HEK293 (cell line): ENCODE data around the gene MECP2.

Experiments used
- CTCF ChIA-PET: fragments of 350-600 bp; formaldehyde crosslinking; extraction: SDS; loops from one replicate; lab custom pipeline; 2021; ENCODE audit warnings: antibody characterized with exemption; lab: Yijun Ruan, JAX
- POLR2A ChIA-PET: fragments of 300-600 bp; formaldehyde crosslinking; extraction: SDS; loops from one replicate; lab custom pipeline; 2020; ENCODE audit warnings: antibody characterized with exemption, inconsistent platforms; lab: Yijun Ruan, JAX
- H3K27ac ChIP-seq: fragments of 200-500 bp; sonication (Bioruptor generic); 2 replicates; pipeline ENCODE4 v1.5.1; 2014; ENCODE audit warnings: low read depth, low read length, control low read depth, inconsistent platforms; ENCODE audit errors: extremely low read depth
- H3K36me3 ChIP-seq, 2 experiments: fragments of 200-500 bp in 1 of 2; sonication (Bioruptor generic) in 1 of 2; 1 replicate in 1 of 2; 2 replicates in 1 of 2; pipeline ENCODE4 v1.5.1; 2014 to 2017; ENCODE audit warnings: inconsistent platforms in 2 of 2, low read length in 2 of 2; ENCODE audit not compliant: control insufficient read depth in 2 of 2, insufficient read depth in 1 of 2
- H3K4me1 ChIP-seq: fragments of 200-500 bp; sonication (Bioruptor generic); 2 replicates; pipeline ENCODE4 v1.5.1; 2014; ENCODE audit warnings: mild to moderate bottlenecking, low read length, inconsistent platforms; ENCODE audit not compliant: control insufficient read depth, insufficient read depth
- H3K4me3 ChIP-seq: 2 replicates; pipeline ENCODE4 v1.5.1; 2011; ENCODE audit warnings: low read depth, mild to moderate bottlenecking, control low read depth, low read length, moderate library complexity
- H3K9me3 ChIP-seq: fragments of 200-500 bp; sonication (Bioruptor generic); 2 replicates; pipeline ENCODE4 v1.5.1; 2014; ENCODE audit warnings: low read depth, low read length, inconsistent platforms; ENCODE audit not compliant: control insufficient read depth, insufficient read depth
- GLI2 ChIP-seq: fragments of 450-650 bp; formaldehyde crosslinking; IDR thresholded peaks from 2 replicates; pipeline ENCODE4; 2017; ENCODE audit warnings: missing biosample characterization, missing genetic modification characterization, low read depth, borderline replicate concordance
- REST ChIP-seq: fragments of 450-650 bp; formaldehyde crosslinking; IDR thresholded peaks from 2 replicates; pipeline ENCODE4 v1.5.1; 2016; ENCODE audit warnings: missing biosample characterization, missing genetic modification characterization
- SCRT2 ChIP-seq: fragments of 450-650 bp; formaldehyde crosslinking; IDR thresholded peaks from 2 replicates; pipeline ENCODE4 v1.5.1; 2016; ENCODE audit warnings: missing biosample characterization, missing genetic modification characterization
- ZFP41 ChIP-seq: fragments of 450-650 bp; formaldehyde crosslinking; IDR thresholded peaks from 2 replicates; pipeline ENCODE4 v1.5.1; 2016; ENCODE audit warnings: missing biosample characterization, missing genetic modification characterization, borderline replicate concordance
- ZNF138 ChIP-seq: fragments of 450-650 bp; formaldehyde crosslinking; IDR thresholded peaks from 2 replicates; pipeline ENCODE4 v1.5.1; 2016; ENCODE audit warnings: missing biosample characterization, missing genetic modification characterization, borderline replicate concordance
- ZNF202 ChIP-seq: fragments of 450-650 bp; formaldehyde crosslinking; IDR thresholded peaks from 2 replicates; pipeline ENCODE4 v1.5.1; 2016; ENCODE audit warnings: missing biosample characterization, missing genetic modification characterization, borderline replicate concordance
- ZNF394 ChIP-seq: fragments of 450-650 bp; formaldehyde crosslinking; IDR thresholded peaks from 2 replicates; pipeline ENCODE4 v1.5.1; 2016; ENCODE audit warnings: missing biosample characterization, missing genetic modification characterization, mild to moderate bottlenecking, moderate library complexity, borderline replicate concordance
- ZNF548 ChIP-seq: fragments of 450-650 bp; formaldehyde crosslinking; IDR thresholded peaks from 2 replicates; pipeline ENCODE4 v1.5.1; 2016; ENCODE audit warnings: missing biosample characterization, missing genetic modification characterization
- ZNF549 ChIP-seq: fragments of 450-650 bp; IDR thresholded peaks from 2 replicates; pipeline ENCODE4 v1.5.1; 2018; ENCODE audit warnings: missing biosample characterization, missing genetic modification characterization, mild to moderate bottlenecking, inconsistent platforms, moderate library complexity
- ZNF600 ChIP-seq: fragments of 450-650 bp; formaldehyde crosslinking; IDR thresholded peaks from 2 replicates; pipeline ENCODE4 v1.5.1; 2016; ENCODE audit warnings: missing biosample characterization, missing genetic modification characterization
- ZNF626 ChIP-seq: fragments of 450-650 bp; sonication (Bioruptor Pico); formaldehyde crosslinking; IDR thresholded peaks from 2 replicates; pipeline ENCODE4 v1.5.1; 2018; ENCODE audit warnings: missing biosample characterization, missing genetic modification characterization, inconsistent platforms
- ZNF704 ChIP-seq: fragments of 450-650 bp; formaldehyde crosslinking; IDR thresholded peaks from 2 replicates; pipeline ENCODE4 v1.5.1; 2016; ENCODE audit warnings: missing biosample characterization, missing genetic modification characterization
- ZSCAN30 ChIP-seq: fragments of 450-650 bp; IDR thresholded peaks from 2 replicates; pipeline ENCODE4 v1.5.1; 2018; ENCODE audit warnings: missing biosample characterization, mild to moderate bottlenecking, missing genetic modification characterization, moderate library complexity
- TF ChIP-seq, protein P1 (sequence below): fragments of 450-650 bp; formaldehyde crosslinking; IDR thresholded peaks from 2 replicates; pipeline ENCODE4 v1.5.1; 2017; ENCODE audit warnings: missing biosample characterization, missing genetic modification characterization
- TF ChIP-seq, protein P2 (sequence below): fragments of 450-650 bp; formaldehyde crosslinking; IDR thresholded peaks from 2 replicates; pipeline ENCODE4 v1.5.1; 2016; ENCODE audit warnings: missing biosample characterization, missing genetic modification characterization
- TF ChIP-seq, protein P3 (sequence below): fragments of 450-650 bp; formaldehyde crosslinking; IDR thresholded peaks from 2 replicates; pipeline ENCODE4 v1.5.1; 2017; ENCODE audit warnings: missing biosample characterization, missing genetic modification characterization

The MECP2 gene

DNA sequence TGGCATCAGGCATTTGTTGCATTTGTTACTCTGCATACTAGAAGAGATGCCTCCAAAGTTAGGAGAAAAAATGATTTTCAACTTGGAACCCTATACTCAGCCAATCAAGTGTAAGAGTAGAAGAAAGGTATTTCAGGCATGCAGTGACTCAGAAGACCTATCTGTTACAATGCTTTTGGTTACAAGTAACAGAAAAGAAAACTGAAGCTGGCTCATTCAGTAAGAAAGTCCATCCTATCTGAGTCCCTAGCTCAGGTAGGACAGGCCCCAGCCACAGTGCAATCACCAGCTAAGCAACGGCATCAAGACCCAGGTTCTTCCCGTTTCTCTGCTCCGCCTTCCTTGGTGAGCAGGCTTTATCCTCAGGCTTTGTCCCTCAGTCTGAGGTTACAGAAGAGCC is 23.3 kb downstream of the MECP2 start (continued):
- TF ChIP-seq GLI2 (tag by site-specific recombination) (no peak), ZNF394 (tag by site-specific recombination) (no peak)

DNA sequence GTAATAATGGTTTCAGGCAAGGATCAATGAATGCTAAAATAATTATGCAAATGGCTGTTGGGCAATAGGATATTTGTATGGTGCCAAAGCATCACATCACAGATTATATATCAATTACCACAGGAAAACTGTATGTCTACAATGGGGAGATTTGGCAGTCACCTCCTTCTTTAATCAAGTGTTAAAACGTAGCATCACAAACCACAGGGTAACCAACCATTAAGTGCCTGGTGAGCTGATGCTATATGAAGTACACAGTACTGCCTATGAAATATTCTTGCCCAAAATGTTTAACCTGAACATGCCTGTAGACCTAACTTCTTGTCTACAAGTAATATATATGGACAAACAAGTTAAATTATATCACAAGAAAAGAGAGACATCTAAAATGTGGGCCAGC is 25.3 kb downstream of the MECP2 start:
- no peaks in the 10 kb centered on the region for H3K9me3 ChIP-seq
- H3K27ac ChIP-seq: no peak overlapping the region
- H3K4me1 ChIP-seq: no peaks in the 10 kb centered on the region
- no peak overlapping the region for H3K4me3 ChIP-seq
- peaks cover 3% of the 10 kb centered on the region in 2 experiments; a peak in 2 of 3 replicates for H3K36me3 ChIP-seq
- no peak for TF ChIP-seq ZNF626 (tag by site-specific recombination)
- TF ChIP-seq ZNF202 (tag by site-specific recombination): no peak
- ChIA-PET POLR2A (no interaction called here), CTCF (no interaction called here)

DNA sequence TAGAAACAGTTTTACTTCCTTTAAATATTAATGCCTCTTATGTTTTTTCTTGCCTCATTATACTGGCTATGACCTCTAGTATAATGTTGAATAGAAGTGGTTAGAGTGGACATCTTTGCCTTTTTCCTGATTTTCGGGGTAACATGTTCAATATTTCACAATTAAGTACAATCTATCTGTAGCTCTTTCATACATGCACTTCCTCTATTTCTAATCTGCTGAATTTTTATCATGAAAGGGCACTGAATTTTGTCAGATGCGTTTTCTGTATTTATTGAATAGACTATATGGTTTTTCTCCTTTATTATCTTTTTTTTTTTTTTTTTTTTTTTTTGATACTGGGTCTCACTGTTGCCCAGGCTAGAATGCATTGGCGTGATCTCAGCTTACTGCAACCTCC is 29.0 kb downstream of the MECP2 start:
- peaks cover 0 to 3% of the 10 kb centered on the region in 2 experiments; a peak in 1 of 3 replicates for H3K36me3 ChIP-seq
- H3K27ac ChIP-seq: no peak overlapping the region
- no peaks in the 10 kb centered on the region for H3K9me3 ChIP-seq
- no peak overlapping the region for H3K4me3 ChIP-seq
- no peak for TF ChIP-seq ZNF549 (tag by site-specific recombination)
- TF ChIP-seq, protein P1, sequence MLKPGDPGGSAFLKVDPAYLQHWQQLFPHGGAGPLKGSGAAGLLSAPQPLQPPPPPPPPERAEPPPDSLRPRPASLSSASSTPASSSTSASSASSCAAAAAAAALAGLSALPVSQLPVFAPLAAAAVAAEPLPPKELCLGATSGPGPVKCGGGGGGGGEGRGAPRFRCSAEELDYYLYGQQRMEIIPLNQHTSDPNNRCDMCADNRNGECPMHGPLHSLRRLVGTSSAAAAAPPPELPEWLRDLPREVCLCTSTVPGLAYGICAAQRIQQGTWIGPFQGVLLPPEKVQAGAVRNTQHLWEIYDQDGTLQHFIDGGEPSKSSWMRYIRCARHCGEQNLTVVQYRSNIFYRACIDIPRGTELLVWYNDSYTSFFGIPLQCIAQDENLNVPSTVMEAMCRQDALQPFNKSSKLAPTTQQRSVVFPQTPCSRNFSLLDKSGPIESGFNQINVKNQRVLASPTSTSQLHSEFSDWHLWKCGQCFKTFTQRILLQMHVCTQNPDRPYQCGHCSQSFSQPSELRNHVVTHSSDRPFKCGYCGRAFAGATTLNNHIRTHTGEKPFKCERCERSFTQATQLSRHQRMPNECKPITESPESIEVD (tag by site-specific recombination): no peak
- TF ChIP-seq ZFP41 (tag by site-specific recombination): no peak
- no peak for TF ChIP-seq ZNF138 (tag by site-specific recombination)
- TF ChIP-seq ZNF704: no peak
- TF ChIP-seq, protein P2, sequence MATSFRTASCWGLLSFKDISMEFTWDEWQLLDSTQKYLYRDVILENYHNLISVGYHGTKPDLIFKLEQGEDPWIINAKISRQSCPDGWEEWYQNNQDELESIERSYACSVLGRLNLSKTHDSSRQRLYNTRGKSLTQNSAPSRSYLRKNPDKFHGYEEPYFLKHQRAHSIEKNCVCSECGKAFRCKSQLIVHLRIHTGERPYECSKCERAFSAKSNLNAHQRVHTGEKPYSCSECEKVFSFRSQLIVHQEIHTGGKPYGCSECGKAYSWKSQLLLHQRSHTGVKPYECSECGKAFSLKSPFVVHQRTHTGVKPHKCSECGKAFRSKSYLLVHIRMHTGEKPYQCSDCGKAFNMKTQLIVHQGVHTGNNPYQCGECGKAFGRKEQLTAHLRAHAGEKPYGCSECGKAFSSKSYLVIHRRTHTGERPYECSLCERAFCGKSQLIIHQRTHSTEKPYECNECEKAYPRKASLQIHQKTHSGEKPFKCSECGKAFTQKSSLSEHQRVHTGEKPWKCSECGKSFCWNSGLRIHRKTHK (tag by site-specific recombination): no peak
- TF ChIP-seq, protein P3, sequence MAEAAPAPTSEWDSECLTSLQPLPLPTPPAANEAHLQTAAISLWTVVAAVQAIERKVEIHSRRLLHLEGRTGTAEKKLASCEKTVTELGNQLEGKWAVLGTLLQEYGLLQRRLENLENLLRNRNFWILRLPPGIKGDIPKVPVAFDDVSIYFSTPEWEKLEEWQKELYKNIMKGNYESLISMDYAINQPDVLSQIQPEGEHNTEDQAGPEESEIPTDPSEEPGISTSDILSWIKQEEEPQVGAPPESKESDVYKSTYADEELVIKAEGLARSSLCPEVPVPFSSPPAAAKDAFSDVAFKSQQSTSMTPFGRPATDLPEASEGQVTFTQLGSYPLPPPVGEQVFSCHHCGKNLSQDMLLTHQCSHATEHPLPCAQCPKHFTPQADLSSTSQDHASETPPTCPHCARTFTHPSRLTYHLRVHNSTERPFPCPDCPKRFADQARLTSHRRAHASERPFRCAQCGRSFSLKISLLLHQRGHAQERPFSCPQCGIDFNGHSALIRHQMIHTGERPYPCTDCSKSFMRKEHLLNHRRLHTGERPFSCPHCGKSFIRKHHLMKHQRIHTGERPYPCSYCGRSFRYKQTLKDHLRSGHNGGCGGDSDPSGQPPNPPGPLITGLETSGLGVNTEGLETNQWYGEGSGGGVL (tag by site-specific recombination): no peak
- no peak for TF ChIP-seq ZNF394 (tag by site-specific recombination)
- ChIA-PET CTCF (no interaction called here), POLR2A (no interaction called here)
- no peaks in the 10 kb centered on the region for H3K4me1 ChIP-seq

DNA sequence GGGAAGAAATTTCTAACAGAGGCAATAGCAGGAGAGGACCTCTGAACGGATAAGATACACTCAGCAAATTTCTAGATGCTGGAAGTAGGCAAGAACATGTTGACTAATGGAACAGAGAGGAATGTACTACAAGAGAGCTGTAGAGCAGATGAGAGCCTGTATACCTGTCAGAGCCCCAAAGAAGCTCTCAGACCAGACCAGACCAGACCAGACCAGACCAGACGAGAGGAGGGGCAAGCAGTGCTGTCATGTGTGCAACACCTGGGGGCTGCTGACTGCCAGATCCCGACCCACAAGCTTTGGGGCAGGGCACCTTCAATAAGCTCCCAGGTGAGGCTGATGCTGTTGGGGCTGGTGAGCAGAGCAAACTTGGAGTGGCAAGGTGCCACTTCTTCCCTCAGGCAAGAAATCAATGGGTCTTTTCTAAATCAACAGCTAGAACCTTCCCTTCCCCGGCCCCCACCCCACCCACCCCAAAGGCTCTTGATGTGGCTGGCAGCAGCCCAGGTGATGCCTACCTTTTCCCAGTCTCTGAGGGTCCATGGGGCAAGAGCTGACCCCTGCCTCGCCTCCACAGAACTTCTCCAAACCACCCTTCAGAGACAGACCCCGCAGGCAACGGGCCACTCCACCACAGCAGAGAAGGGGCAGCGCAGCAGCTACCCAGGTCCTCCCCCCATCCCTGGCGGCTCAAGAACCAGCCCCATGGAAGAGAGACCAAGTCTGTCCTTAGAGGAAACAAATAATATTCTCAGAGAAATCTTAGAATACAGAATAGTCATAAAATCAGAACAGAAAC is 32.7 kb downstream of the MECP2 start:
- no peaks in the 10 kb centered on the region for H3K4me1 ChIP-seq
- H3K36me3 ChIP-seq: no peaks in the 10 kb centered on the region
- TF ChIP-seq ZNF548 (no peak), ZSCAN30 (tag by site-specific recombination) (no peak), REST (tag by site-specific recombination) (no peak), SCRT2 (tag by site-specific recombination) (no peak), ZNF600 (tag by site-specific recombination) (peak; percentile 64)
- ChIA-PET POLR2A (no interaction called here), CTCF (no interaction called here)
- no peak overlapping the region for H3K4me3 ChIP-seq
- no peak overlapping the region for H3K27ac ChIP-seq
- no peaks in the 10 kb centered on the region for H3K9me3 ChIP-seq
